ENCODE measurements around the gene PLCL2.
"Not testable (repeated sequence)": the region's sequence is repeated elsewhere in the genome, so short reads cannot be mapped to it uniquely, and the experiment has no call there.

Gene PLCL2

DNA sequence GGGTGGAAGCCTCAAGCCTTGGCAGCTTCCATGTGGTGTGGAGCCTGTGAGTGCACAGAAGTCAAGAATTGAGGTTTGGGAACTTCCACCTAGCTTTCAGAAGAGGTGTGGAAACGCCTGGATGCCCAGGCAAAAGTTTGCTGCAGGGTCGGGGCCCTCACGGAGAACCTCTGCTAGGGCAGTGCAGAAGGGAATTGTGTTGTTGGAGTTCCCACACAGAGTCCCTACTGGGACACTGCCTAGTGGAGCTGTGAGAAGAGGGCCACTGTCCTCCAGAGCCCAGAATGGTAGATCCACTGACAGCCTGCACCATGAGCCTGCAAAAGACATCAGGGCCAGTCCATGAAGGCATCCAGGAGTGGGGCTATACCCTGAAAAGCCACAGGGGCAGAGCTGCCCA lies 243.9 kb downstream of the PLCL2 start:
- DNase-seq = not testable (repeated sequence)

GRCh38 chr3:17129556-17129955 lies 244.8 kb downstream of the PLCL2 start:
- DNase-seq = no peak

DNA sequence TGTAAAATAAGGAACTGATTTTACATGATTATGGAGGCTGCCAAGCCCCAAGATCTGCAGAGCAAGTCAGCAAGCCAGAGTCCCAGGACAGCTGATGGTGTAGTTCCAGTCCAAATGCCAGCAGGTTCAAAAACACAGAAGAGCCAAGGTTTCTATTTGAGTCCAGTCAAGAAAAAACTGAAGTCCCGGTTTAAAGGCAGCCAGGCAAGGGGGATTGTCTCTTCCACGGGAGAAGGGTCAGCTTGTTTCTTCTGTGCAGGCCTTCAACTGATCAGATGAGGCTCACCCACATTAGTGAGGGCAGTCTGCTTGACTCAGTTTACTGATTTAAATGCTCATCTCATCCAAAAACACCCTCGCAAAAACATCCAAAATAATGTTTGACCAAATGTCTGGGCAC lies 246.2 kb downstream of the PLCL2 start:
- no peak for DNase-seq

GRCh38 chr3:17132286-17133115 lies 247.7 kb downstream of the PLCL2 start:
- no peak for DNase-seq

- peak; percentile 68 for DNase-seq
These were observed 249.1 kb downstream of the PLCL2 start for GRCh38 chr3:17133632-17134545.

DNA sequence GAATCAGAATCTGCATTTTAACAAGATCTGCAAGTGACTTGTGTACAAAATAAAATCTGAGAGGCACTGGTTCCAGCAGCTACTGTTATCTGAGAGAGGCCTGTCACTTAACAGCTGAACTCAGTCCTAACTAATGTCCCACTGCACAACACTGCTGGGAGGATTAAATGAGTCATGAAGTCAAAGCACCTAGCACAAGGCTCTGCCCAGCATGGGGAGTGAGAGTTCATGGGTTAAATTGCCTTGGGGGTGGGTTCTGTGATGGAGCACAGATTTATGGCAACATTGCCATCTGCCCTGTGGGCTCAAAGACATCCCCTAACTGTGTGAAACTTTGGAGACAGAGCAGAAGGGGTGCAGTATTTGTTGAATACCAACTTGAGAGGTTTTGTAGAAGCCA lies 250.9 kb downstream of the PLCL2 start:
- DNase-seq = no peak

DNA sequence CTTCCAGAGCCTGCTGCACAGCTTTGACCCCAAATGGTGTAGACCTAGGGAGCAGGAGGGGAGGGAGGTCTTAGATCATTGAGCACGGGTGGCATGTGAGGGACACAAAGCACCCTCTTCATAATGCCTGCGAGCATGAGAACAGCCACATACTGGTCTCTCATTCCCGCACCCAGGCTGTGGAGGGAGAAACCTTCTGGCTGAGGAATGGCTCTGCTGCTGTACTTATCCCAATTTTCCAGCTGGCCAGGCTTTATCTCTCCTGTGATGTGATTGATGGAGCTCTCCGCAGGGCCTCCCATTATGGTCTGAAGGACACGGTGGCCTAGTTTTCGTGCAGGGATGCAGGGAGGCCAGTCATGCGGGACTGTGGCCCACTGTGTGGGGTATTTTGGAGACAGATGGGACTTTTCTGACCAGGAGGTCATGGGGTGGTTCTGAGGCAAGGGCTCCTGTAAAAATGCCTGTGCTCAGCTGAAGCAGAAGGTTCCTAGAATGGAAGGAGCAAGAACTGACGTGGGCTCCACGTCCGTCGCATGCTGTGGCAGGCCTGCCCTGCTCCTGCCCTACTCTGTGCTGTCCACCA lies 251.5 kb downstream of the PLCL2 start:
- DNase-seq = no peak

DNA sequence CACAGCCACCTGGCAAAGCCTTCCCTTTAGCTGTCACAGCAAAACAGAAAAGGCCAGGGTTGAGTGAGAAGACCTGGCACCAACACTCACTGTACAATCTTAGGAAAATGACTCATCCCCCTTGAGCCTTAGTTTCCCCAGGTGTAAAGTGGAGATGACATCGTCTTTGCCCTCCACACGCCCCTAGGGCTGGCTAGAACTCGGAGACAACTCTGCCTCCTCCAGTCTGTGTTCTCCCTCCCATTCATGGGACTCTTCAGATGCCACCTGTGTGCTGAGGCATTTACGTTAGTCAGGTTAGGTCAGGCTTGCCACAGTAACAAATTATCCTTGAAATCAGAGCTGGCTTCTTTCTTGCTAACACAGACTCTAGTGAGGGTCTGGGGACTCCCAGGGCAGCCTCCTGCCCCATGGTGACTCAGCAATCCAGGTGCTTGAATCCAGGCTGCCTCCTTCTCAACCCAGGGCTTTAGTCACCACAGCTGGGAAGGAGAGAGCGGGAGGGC lies 252.6 kb downstream of the PLCL2 start:
- DNase-seq = no peak

DNA sequence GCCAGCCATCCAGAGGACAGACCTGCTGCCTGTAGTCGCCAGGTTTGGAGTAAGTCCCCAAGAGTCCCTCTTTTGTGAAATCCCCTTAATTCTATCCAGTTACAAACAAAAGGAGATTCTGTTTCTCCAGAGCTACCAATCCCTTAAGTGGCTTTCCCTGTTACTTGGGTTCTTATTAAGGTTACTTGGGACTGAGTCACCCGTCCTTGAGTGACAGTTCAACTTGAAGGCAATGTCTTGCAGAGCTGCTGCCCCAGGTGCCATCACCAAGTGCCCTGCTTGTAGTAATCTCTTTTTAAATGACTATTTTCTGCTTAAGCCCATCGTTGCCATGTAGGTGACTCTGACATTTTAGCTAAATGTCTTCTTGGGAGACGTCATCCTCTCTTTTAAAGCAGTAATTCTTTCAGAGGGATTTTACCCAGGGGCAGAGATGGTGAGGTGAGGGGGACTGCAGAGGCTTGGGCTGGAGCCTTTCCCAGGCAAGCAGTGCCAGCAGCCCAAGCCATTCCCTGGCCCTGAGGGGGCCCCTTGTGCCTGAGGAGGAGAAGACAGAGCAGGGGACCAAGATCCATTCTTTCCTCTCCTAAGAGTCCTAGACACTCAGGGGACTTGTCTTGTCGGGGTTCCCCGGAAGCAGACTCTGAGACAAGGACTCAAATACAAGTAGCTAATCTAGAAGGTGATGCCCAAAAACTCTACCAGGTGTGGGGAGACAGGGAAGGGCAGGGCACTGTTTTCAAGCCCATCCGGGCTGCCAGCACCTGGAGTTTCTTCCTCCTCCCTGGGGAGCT lies 253.7 kb downstream of the PLCL2 start:
- DNase-seq = peak; percentile 2

All from right hindlimb (tissue), 1 donor.